Retina (tissue), 1 donor: ENCODE data around the gene CPPED1.
"Not testable (repeated sequence)": the region's sequence is repeated elsewhere in the genome, so short reads cannot be mapped to it uniquely, and the experiment has no call there.

Experiments
- DNase-seq: peaks from one replicate; pipeline ENCODE4 v3.0.0-alpha.2; 2016

CPPED1 gene, protein sequence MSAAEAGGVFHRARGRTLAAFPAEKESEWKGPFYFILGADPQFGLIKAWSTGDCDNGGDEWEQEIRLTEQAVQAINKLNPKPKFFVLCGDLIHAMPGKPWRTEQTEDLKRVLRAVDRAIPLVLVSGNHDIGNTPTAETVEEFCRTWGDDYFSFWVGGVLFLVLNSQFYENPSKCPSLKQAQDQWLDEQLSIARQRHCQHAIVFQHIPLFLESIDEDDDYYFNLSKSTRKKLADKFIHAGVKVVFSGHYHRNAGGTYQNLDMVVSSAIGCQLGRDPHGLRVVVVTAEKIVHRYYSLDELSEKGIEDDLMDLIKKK

GRCh38 chr16:12803203-12804093 is at the start of gene CPPED1:
Gene CPPED1 (minus strand): TSS chr16:12803887. CDS start chr16:12803776, 111 bp downstream.
- peak; percentile 95 for DNase-seq

DNA sequence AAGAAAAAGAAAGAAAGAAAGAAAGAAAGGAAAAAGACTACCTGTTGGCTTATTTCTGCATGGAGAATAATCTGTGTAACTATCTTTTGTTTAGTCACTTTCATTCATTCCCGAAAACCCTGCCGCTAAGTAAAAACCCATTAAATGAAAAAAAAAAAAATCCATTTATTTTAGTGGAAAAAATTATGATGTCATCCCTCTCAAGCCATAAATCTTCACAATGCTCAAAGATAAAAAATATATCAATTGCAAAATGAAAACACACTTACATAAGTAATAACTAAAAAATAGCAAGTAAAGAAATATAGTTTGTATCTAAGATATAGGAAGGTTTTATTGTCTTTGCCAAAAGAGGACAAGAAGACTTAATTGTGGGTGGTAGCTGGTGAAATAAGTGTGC is 46.5 kb upstream of the CPPED1 start:
- no peak for DNase-seq

DNA sequence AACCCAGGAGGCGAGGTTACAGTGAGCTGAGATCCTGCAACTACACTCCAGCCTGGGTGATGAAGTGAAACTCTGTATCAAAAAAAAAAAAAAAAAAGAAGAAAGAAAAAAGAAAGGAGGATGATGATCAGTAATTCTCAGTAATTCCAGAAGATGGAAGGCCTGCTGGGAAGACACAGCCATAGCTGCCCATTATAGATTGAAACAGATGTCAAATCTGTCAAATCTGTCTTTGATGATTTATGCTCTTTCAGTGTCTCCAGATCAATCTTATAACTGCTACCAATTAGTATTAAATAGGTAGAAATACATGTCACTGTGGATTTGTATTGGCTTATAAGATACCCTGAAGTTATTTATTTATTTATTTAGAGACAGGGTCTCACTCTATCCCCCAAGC is 42.9 kb upstream of the CPPED1 start:
- no peak for DNase-seq

- DNase-seq: no peak
Observed at GRCh38 chr16:12845282-12845681, 41.6 kb upstream of the CPPED1 start.

DNA sequence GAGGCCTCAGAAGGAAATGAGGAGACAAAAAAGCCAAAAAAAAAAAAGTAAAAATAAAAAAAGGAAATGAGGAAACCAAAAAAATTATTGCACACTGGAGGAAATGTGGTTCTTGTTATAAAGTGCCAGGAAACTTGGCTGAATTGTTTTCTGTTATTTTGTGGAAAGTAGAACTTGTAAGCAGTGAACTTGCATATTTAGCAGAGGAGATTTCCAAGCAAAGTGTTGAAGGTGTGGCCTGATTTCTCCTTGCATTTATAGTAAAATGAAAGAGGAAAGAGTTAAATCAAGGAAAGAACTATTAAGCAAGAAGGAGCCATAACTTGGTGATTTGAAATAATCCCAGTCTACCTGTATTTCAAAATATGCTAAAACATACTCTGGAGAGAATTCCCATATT is 34.1 kb upstream of the CPPED1 start:
- no peak for DNase-seq

GRCh38 chr16:12837291-12837690 is 33.6 kb upstream of the CPPED1 start:
- no peak for DNase-seq

DNA sequence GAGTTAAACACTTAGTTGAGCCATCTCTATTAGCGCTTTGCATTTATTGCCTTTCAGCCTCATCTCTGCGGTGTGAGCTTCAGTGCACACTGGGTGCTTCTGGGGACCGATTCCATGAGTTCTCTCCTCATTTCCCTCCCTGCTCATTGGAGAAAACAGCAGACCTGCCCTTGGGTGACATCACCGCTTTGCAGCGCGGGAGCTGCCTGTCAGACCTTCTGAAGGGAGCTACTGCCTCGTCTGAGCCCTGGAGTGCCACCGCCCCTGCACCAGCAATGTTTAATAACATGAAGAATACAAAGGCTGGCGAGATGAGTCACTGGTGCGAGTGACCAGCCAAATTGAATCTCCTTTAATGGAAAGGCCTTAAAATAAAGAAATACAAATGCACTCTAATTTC is 30.2 kb upstream of the CPPED1 start:
- DNase-seq: peak; percentile 56

DNA sequence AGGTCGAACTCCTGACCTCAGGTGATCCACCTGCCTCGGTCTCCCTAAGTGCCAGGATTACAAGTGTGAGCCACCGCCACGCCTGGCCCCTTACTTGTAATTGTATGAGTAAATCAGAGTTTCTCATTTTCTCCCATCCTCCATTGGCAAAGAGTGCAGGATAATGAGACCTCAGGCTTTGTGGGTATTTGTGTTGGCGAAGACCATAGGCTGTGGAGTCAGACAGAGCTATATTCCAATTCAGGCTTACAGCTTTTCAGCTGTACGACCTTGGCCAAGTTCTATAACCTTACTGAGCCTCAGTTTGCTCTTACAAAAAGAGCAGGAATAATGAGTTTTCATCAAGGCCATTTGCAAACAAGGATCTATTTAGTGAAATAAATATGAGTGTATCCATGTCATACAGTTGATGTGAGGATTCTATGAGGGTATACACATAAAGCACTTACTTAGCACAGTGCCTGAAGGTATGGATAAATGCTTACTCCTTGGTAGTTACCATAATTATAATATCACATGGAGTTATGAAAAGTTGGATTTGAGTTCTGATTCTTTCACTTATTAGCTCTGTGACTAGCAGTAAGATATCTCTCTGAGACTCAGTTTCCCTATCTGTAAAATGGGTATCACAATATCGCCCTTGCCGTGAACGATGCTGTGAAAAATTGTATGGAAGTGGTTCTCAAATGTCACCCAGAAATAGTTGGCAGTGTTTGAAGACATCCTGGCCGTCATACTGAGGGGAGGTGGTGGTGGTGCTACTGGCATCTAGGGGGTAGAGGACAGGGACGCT is 25.6 kb upstream of the CPPED1 start:
- DNase-seq: no peak

DNA sequence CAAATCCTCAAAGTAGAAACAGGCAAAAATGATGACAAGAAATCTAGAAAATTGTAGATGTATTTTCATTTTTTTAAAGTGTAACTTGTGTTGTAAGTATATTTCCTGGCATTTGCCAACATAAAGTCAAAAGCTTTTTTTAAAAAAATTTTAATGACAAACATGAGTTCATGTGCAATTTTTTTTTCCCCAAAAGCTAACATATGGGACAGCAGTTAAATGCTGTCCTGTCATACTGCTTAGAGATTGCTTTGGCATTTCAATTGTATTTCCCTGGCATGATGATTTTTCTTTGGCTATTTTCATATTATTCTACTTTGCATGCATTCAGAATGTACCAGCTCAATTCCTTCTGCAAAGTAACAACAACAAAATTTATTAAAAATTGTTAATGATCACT is 24.5 kb upstream of the CPPED1 start:
- no peak for DNase-seq

DNA sequence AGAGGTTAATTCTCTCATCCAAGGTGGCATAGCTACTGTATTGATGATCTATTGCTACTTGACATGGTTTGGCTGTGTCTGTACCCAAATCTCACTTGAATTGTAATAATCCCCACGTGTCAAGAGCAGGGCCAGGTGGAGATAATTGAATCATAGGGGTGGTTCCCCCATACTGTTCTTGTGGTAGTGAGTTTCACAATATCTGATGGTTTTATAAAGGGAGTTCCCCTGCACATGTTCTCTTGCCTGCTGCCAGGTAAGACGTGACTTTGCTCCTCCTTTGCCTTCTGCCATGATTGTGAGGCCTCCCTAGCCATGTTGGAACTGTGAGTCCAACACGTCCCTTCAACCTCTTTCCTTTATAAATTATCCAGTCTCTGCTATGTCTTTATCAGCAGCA is 22.9 kb upstream of the CPPED1 start:
- no peak for DNase-seq

DNA sequence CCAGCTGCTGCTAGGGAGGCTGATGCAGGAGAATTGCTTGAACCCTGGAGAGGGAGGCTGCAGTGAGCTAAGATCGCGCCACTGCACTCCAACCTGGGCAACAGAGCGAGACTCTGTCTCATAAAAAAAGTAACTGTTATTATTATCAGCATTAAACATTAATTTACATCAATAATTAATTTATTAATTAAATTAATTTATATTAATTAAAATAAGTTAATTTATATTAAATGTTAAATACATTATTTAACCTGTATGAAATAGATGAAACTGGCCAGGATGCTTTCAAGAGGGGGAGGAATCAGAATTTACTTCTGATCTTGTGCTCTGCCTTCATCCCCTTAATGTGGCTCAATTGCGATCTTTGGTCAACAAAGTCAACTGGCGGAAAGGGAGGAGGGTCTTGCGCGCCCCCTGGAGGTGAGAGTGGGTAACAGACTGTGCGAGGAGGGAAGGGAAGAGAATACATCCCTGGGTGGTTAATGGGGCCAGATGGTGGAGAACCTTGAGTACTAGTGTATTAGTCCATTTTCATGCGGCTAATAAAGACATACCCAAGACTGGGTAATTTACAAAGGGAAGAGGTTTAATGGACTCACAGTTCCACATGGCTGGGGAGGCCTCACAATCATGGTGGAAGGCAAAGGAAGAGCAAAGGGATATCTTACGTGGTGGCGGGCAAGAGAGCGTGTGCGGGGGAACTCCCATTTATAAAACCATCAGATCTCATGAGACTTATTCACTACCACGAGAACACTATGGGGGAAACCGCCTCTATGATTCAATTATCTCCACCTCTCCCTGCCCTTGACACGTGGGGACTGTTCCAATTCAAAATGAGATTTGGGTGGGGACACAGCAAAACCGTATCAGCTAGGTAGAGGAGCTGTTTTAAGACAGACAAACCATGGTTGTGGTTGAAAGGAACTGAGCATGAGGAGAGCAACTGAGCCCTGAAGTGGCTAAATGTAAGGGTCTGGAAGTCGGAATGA is 15.7 kb upstream of the CPPED1 start:
- peak; percentile 49 for DNase-seq

DNA sequence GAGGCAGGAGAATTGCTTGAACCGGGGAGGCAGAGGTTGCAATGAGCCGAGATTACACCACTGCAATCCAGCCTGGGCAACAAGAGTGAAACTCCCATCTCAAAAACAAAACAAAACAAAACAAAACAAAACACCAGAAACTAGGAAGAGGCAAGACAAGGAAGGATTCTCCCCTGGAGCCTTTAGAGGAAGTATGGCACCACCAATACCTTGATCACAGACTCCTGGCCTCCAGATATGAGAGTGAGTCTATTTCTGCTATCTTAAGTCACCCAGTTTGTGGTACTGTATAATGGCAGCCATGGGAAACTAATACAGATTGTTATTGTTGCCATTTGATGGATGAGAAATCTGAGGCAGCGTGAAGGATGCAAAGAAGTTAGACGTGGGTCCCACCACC is 14.6 kb upstream of the CPPED1 start:
- DNase-seq: no peak

- DNase-seq: not testable (repeated sequence)
Observed at GRCh38 chr16:12816791-12817214, 13.1 kb upstream of the CPPED1 start.

GRCh38 chr16:12815361-12815760 is 11.7 kb upstream of the CPPED1 start:
- DNase-seq: no peak

DNA sequence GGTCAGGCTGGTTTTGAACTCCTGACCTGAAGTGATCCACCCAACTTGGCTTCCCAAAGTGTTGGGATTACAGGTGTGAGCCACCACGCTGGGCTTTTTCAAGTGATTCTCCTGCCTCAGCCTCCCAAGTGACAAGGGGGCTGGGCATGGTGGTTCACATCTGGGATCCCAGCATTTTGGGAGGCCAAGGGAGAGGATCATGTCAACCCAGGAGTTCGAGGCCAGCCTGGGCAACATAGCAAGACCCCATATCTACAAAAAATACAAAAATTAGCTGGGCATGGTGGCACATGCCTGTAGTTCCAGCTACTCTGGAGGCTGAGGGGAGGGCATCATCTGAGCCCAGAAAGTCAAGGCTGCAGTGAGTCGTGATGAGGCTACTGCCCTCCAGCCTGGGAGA is 10.0 kb upstream of the CPPED1 start:
- not testable (repeated sequence) for DNase-seq

DNA sequence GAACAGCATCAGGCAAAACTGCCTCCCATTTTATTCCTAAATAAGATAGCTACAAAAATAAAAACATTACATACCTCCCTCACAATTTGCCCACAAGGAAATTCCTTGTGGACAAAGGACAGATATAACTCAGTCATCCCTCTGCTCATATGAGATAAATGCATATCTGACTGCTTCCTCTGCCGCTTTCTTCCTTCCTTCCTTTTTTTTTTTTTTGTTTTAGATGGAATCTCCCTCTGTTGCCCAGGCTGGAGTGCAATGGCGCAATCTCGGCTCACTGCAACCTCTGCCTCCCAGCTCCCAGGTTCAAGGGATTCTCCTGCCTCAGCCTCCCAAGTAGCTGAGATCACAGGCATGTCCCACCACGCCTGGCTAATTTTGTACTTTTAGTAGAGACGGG is 9.6 kb upstream of the CPPED1 start:
- DNase-seq: not testable (repeated sequence)

- no peak for DNase-seq
Observed at GRCh38 chr16:12811441-12812383, 8.0 kb upstream of the CPPED1 start.

DNA sequence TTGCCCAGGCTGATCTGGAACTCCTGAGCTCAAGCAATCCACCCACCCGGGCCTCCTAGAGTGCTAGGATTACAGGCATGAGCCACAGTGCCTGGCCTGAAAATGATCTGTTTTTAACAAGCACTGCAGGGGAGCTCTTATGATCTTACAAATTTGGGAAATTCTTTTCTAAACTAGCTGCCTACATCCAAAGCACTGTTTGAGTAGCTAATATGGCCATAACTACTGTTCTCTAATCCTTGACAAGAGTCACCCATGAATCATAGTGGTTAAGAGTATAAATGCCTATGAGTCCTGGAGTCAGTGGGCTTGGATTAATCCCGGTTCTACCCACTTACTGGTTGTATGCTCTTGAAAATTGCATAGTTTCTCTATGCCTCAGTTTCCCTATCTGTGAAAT is 1.4 kb upstream of the CPPED1 start:
- no peak for DNase-seq

GRCh38 chr16:12804395-12804794 is 708 bp upstream of the CPPED1 start:
- DNase-seq: no peak

GRCh38 chr16:12802661-12803060 is 1.0 kb downstream of the CPPED1 start:
- DNase-seq: no peak

DNA sequence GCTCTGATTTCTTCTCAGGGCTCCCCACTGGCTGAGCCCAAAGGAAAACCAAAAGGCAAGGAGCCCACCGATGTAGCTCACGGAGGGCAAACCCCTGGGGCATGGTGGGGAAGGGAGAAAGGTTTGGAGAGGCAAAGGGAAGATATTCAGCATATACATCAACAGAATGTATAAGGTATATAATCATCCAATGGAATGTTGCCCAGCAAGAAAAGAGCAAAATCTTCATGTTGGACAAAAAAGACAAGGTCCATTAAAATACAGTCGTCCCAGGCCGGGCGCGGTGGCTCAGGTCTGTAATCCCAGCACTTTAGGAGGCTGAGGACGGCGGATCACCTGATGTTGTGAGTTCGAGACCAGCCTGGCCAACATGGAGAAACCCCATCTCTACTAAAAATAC is 1.6 kb downstream of the CPPED1 start:
- no peak for DNase-seq
